Measurements from ENCODE around the gene ANTXR1.
"Not testable (repeated sequence)": the region's sequence is repeated elsewhere in the genome, so short reads cannot be mapped to it uniquely, and the experiment has no call there.

The ANTXR1 gene

GRCh38 chr2:69211048-69211447 is 198.1 kb downstream of the ANTXR1 start:
- DNase-seq (ENCODE audit: low spot score), result no peak

DNA sequence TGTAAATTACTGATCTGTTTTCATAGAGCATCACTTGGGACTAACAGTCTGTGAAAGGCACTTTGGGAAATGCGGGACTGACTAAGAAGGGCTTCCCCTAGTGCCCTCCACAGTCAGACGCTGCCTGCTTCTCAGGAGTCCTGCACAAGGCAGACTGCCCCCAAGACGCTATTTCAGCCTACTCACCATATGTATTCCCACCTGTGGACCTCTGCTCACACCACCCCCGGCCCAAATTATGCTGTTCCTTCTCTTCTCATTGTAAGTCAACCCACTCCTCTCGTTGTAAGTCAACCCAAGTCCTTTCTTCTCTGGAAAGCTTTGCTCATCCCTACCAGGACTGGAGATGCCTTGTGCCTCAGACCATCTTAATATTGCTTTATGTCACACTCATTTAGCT is 198.7 kb downstream of the ANTXR1 start:
- no peak for DNase-seq (ENCODE audit: low spot score)

DNA sequence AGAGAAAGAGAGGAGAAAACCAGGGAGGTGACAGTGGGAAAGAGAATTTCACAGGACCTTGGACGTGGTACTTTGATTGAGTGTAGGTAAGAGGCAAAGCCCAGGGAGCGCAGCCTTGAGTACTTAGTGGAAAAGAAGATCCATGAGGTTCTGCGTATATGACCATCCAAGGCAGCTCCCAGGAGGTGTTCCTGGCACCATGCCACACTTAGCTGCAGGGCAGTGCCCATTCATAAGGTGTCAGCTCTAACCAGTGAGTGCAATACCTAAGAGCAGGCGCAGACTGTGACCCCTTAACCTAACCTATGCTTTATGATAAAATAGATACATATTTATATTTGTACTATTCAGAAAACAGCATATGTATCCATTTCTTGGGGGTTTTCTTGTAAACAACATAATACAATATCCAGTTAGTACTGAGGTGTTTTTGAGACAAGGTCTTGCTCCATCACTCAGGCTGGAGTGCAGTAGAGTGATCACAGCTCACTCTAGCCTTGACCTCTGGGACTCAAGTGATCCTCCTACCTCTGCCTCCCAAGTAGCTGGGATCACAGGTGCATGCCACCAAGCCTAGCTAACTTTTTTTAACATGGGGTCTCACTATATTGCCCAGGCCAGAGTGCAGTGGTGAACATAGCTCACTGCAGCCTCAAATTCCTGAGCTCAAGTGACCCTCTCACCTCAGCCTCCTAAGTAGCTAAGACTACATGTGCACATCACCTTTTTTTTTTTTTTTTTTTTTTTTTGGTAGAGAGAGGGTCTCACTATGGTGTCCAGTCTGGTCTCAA is 199.5 kb downstream of the ANTXR1 start:
- DNase-seq (ENCODE audit: low spot score), result no peak

- no peak for DNase-seq (ENCODE audit: low spot score)
These were observed 200.2 kb downstream of the ANTXR1 start for GRCh38 chr2:69213201-69213600.

DNA sequence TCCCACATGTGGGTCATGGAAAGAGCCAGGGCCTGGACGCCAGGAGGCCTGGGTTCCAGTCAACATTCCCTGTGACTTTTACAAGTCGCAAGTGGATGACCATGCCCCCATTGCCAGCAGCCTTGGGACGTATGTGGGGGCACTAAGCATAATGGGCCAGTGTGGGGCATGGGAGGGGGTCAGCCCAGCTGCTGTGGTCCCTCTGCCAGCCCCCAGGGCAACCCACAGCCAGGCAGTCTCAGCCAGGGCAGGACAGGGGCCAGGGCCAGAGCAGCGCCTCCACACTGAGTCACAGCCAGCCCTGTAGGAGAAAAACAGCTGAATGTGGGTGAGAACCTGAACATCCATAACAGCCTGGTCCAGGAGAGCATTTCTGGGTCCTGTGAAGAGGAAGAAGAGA is 200.8 kb downstream of the ANTXR1 start:
- no peak for DNase-seq (ENCODE audit: low spot score)

GRCh38 chr2:69214898-69215297 is 201.9 kb downstream of the ANTXR1 start:
- no peak for DNase-seq (ENCODE audit: low spot score)

DNA sequence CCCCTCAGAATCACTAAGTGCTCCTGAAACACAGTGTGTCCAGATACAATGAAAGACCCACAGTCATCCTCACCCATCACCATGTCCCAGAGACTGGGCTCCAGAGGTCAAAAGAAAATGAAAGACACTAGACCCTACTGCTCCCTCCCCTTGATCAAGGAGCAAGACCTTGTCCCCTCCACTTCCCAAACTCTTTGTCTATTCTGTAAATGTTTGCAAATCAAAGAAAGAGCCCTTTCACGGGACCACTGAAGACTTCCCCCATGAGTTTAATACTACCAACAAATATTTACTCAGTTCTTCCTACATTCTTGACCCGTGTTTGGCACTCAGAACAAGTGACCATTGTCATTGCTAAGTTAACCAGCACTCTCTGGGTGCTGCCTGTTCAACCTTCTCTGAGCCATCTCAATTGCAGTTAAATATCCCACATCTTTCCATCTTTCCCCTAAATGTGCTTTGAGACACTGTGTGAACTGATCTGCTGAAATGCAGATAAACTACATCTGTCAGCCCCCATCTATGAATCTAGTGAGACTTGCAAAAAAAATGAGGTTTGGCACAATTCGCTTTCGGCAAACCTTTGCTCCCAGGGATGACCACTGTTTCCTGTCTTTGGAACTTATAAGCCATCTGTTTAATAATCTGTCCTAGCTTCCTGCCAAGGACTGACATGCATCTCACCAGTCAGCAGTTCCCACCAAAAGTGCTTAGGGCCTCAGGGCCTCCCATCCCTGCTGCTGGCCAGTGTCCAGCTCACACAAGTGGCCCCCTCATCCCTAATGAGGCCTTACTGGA is 203.8 kb downstream of the ANTXR1 start:
- DNase-seq (ENCODE audit: low spot score), result no peak

DNA sequence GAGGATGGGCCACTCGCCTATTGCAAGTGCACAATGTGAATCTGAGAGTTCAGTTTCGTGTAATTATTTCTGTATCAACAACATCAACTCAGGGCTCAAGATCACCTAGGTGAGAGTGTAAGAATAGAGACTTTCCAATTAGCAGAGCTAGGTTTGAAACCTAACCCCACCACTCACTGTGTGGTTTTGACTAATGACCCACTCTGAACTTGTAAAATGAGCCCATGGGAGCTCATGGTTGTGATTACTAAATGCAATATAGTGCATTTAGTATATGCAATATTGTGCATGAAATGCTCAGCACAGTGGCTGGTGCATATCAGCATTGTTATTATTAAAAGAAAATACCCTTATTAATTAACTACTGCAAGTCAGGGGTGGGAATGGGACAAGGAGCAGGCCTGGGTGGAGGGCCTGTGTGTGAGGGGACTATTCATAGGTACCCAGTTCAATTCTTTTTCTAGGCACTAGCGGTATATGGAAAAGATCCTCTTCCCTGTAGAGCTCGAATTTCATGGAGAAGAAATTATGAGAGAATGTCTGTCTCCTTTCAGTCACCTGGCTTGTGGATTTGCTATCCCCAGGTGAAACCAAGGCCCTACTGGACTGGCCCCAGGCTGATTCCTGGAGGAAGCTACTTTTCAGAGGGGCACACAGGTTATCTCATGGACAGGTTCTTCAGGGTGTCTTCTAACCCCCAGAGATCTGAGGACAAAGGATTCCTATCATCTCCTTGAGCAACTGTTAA is 204.5 kb downstream of the ANTXR1 start:
- no peak for DNase-seq (ENCODE audit: low spot score)

DNA sequence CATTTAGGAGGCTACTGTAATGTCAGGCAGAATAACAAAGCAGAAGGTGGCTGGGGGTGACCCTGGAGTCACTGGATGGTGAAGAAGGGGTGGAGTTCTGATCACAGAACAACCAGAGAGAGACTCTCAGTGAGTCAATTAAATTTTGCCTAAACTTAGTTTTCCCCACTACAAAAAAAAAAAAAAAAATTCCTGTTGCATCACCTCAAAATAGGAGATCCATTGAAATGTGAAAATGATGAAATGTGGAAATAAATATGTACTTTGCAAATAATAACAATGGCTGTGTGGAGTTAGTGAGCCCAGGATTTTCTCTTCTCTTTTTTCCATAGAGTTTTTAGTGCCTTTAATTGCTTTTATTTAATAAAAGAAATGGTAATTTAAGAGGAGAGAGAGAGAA is 208.5 kb downstream of the ANTXR1 start:
- no peak for DNase-seq (ENCODE audit: low spot score)

DNA sequence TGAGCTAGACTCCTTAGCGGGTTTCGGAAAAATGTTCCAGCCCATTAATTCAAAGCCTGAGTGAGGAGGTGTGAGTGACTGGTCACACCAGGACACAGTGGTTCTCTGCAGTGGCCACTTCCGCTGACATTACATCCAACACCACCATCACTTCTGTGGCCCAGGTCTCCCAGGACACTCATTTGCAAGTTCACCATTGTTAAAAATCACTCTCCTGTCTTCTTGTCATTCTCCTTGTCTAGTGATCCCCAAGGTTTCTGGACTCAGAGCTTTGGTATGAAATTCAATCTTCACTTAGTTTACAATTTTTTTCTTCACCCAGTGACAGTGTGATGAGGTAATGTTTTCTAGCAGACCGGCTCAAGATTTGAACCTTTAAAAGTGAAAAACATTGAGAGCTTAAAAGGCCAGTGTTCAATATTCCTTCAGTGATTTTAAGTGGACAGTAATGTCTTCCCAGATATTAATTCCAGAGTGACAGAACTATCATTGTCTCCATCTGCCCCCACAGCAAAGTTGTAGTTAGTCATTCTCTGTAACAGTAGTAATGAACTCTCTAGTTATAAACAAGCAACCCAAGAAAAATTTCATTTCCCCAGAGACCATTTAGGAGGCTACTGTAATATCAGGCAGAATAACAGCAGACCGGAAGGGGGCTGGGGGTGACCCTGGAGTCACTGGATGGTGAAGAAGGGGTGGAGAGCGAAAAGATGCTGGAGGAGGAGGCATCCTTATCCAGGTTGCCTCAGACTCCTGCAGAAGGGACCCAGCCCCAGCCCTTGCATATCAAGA is 209.2 kb downstream of the ANTXR1 start:
- DNase-seq (ENCODE audit: low spot score), result peak; percentile 30

- DNase-seq (ENCODE audit: low spot score), result no peak
These were observed 210.1 kb downstream of the ANTXR1 start for GRCh38 chr2:69222953-69223658.

DNA sequence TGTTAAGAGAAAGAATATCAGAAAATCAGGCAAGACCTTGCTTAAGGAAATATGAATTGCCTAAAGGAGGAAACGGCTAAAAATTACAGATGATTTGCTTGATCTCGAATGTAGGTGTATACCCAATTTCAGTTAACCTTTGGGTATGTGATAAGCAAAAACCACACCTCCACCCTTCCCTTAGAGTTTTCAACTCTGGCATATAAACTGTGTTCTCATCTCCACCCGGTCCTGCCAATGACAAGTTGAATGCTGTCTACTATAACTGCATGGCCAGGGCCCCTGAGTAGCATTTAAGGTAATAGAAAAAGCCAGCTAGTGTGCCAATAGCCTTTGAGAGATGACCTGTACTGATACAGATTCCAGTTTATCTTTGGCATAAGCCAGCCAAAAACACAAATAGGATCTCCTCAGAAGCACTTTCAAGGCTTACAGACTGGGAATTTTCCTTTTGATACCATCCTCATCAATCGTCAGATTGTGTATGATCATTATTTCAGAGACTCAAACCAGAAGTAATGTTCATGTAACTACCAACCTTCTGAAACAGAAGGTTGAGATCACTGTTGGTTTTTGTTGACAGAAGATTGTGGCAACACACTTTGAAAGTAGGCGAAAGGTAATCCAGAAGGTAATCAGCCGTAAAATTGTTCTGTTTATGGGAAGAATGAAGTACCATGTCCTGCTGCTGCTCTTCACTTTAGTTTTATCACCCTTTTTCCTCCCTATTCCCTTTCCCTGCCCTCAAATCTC is 211.0 kb downstream of the ANTXR1 start:
- DNase-seq (ENCODE audit: low spot score), result no peak

DNA sequence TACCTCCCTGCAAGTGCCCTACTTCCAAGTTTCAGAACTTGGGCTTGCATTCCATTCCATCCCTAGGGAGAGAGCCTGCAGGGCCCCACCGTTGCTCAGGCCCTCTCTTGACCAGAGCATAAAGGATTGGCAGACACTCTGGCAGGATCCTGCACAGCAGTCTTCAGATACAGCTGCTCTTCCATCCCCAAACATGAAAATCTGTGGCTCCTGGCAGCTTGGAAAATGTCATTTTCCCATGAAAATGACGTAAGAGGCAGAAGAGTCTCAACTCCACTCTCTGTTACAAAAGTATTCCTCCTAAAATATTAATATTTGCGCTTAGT is 211.5 kb downstream of the ANTXR1 start:
- DNase-seq (ENCODE audit: low spot score), result no peak

- no peak for DNase-seq (ENCODE audit: low spot score)
These were observed 213.0 kb downstream of the ANTXR1 start for GRCh38 chr2:69225933-69226332.

GRCh38 chr2:69226903-69227302 is 213.9 kb downstream of the ANTXR1 start:
- no peak for DNase-seq (ENCODE audit: low spot score)

- no peak for DNase-seq (ENCODE audit: low spot score)
These were observed 214.7 kb downstream of the ANTXR1 start for GRCh38 chr2:69227716-69228115.

DNA sequence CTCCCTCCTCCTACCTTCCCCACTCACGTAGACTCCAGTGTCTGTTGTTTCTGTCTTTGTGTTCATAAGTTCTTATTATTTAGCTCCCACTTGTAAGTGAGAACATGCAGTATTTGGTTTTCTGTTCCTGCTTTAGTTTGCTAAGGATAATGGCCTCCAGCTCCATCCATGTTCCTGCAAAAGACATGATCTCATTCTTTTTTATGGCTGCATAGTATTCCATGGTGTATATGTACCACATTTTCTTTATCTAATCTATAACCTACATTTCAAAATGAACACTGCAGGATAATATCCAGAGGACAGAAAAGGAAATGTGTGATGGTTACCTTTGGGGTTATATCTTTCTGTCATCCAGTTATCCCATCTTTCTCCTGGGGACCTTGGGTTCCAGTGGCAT is 218.0 kb downstream of the ANTXR1 start:
- not testable (repeated sequence) for DNase-seq (ENCODE audit: low spot score)

DNA sequence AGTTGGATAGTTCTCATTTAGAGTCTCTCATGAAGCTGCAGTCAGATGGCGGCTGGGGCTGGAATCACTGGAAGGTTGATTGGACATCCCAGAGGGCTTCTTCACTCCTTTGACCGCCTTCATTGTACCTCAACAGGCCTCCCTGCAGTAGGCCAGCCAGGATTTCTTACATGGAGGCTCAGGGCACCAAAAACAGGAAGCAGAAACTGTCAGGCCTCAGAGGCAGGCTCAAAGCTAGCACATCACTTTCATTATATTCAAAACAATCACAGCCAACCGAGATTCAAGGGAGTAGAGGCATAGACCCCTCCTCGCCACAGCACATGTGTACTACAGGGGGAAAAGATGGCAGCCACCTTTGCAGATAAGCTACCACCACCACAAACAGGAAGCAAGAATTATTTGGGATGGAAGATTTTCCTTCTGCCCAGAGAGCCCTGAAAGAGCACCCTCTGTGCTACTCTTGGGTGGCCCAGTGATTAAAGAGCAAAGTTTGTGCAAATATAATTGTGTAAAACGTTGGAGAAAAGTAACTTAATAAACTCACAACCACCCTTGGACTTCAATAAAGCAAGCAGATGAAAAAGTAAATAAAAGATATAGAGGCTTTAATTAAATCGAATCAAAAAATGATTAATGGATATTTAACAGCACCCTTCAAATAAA is 218.8 kb downstream of the ANTXR1 start:
- no peak for DNase-seq (ENCODE audit: low spot score)

- not testable (repeated sequence) for DNase-seq (ENCODE audit: low spot score)
These were observed 222.9 kb downstream of the ANTXR1 start for GRCh38 chr2:69235835-69236234.

DNA sequence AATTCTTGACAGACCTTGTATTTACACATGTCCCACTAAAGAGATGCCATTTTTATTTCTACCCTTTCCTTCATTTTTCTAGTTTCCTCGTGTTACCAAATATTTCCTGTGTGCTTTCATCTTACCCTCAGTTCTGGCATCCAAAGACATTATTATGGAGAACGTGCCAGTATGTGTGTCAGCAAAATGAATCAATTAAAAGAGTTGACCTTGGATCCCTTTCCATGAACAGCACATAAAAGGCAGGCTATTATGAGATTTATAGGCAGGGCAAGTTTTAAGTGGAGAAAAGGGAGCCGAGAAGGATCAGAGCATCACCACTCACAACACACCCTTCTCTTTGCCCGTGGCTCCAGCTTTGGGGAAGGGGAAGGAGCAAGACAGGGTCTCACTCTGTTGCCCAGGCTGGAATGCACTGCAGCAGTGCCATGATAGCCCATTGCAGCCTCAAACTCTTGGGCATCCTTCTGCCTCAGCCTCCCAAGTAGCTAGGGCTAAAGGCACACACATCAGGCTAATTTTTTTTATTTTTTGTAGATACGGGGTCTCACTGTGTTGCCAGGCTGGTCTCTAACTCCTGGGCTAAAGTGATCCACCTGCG is 224.2 kb downstream of the ANTXR1 start:
- DNase-seq (ENCODE audit: low spot score), result no peak
